GM23248 (cell line): ENCODE results near the gene FBXW8.

Source experiments
- EZH2 ChIP-seq: fragments of 200-600 bp; sonication (generic); IDR thresholded peaks from 2 replicates; pipeline ENCODE4 v1.6.1; 2018; ENCODE audit warnings: antibody characterized with exemption, mild to moderate bottlenecking; ENCODE audit not compliant: insufficient read depth, poor library complexity, severe bottlenecking
- EZH2phosphoT487 ChIP-seq: fragments of 200-600 bp; sonication (generic); IDR thresholded peaks from 2 replicates; pipeline ENCODE4 v1.6.1; 2018; ENCODE audit warnings: antibody characterized with exemption, moderate library complexity, mild to moderate bottlenecking, low read depth; ENCODE audit not compliant: insufficient read depth

GRCh38 chr12:117050060-117050459 is 139.3 kb downstream of the FBXW8 start:
- no peak for TF ChIP-seq EZH2phosphoT487
- TF ChIP-seq EZH2 = no peak
